ENCODE data around the gene EPC2.
"Not testable (repeated sequence)": the region's sequence is repeated elsewhere in the genome, so short reads cannot be mapped to it uniquely, and the experiment has no call there.

Gene EPC2

DNA sequence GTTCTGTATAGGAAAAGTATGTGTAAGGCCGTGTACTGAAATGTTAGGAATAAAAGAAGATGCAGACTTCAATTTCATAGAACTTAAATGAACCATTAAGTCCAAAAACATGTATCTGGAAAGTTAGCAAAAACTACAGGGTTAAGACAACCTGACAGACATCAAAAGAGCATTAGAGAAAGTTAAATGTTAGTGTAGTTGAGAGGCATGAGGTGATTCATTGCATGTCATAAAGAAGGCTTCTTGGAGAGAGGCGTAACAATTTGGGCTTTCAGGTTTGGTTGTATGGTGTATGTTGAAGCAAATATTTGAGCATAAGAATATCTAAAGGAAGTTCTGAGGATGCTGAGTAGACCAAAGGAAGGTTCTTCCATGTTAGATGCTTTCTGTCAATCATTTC, 6.3 kb downstream of the EPC2 start:
- H3K9me3 Mint-ChIP-seq, result no peaks in the 10 kb centered on the region
- H3K4me1 Mint-ChIP-seq, result peaks cover 62% of the 10 kb centered on the region
- H3K27me3 Mint-ChIP-seq, result no peaks in the 10 kb centered on the region
- ATAC-seq, result no peak
- no peak overlapping the region for H3K27ac Mint-ChIP-seq
- H3K4me3 Mint-ChIP-seq, result peak overlapping the region; percentile 10 to 16
- DNase-seq, result no peak

DNA sequence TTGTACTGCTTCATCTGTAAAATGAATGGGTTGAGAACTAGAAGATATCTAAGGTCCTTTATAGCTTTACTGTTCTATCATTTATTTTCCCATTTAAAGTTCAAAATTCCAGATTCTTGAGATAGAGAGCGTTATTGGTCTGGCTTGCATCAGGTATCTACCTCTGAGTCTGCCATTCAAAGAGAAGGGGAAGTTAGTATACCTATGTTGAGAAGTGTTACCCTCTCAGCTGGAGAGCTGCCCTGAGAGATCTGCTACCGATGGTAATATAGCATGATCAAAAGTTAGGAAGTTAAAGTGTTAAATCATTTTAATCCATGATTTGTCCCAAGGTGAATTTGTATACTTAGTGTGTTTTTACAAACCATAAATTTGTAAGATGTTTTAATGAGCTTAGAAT, 7.4 kb downstream of the EPC2 start:
- no peak overlapping the region for H3K27ac Mint-ChIP-seq
- no peak for ATAC-seq
- peaks cover 72% of the 10 kb centered on the region for H3K4me1 Mint-ChIP-seq
- H3K27me3 Mint-ChIP-seq, result no peaks in the 10 kb centered on the region
- H3K4me3 Mint-ChIP-seq, result peak overlapping the region; percentile 25 to 29
- no peaks in the 10 kb centered on the region for H3K9me3 Mint-ChIP-seq
- no peak for DNase-seq

DNA sequence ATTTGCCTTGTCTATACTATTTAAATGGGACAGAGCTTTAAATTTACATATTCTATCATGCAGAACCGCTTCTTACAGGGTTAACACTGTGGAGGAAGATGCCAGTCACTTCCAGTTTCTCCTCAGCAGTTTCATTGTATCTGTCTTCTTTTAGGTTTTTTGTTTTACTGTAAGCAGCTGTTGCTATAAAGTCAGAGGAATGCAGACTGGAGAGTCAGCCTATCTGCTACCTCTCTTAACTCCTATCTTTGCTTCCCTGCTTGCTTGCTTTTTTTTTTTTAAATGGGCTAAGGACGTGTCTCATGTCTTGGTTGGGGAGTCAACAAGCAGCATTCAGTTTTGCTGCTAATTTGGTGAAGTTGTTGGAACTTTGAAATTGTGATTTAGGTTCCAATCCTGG, 8.9 kb downstream of the EPC2 start:
- Mint-ChIP-seq H3K27ac (peak overlapping the region in 1 of 2 donors; percentile 2), H3K4me3 (peak overlapping the region in 1 of 2 donors; percentile 32), H3K4me1 (peaks cover 86% of the 10 kb centered on the region), H3K27me3 (no peaks in the 10 kb centered on the region), H3K9me3 (no peaks in the 10 kb centered on the region)
- DNase-seq, result no peak
- peak; percentile 59 for ATAC-seq

DNA sequence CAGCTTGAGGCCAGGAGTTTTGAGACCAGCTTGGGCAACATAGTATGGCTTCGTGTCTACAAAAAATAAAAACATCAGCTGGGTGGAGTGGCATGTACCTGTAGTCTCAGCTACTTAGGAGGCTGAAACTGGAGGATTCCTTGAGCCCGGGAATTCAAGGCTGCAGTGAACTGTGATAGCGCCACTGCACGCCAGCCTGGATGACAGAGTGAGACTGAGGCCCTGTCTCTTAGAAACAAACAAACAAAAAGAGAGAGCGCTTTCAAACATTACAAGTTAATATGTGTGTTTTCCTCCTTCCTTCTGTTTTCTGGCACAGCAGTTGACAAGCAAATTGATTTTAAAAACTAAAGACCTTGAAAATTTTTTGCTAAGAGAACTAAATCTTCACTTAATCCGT, 9.9 kb downstream of the EPC2 start:
- DNase-seq (no peak), ATAC-seq (no peak)
- H3K9me3 Mint-ChIP-seq, result no peaks in the 10 kb centered on the region
- peaks cover 93% of the 10 kb centered on the region for H3K4me1 Mint-ChIP-seq
- H3K27ac Mint-ChIP-seq, result no peak overlapping the region
- H3K27me3 Mint-ChIP-seq, result no peaks in the 10 kb centered on the region
- H3K4me3 Mint-ChIP-seq, result no peak overlapping the region

DNA sequence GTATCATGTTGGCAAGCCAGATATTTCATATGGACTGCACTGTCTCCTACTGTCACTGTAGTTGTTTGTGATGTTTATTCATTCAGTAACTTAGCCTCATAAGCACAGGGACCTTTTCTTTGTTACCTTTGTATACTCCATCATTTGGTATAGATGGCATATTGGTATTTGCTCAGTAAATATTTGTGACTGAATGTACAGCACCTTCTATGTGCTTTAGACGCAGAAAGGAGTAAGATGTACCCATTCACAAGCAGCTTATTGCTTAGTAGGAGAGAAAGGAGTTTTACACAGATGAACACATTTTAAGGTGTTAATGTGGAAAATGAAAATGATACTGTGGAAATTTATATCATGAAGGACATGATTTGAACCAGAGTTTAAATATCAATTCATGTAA, 12.0 kb downstream of the EPC2 start:
- DNase-seq, result no peak
- H3K9me3 Mint-ChIP-seq, result no peaks in the 10 kb centered on the region
- H3K27me3 Mint-ChIP-seq, result no peaks in the 10 kb centered on the region
- no peak overlapping the region for H3K4me3 Mint-ChIP-seq
- peaks cover 91% of the 10 kb centered on the region for H3K4me1 Mint-ChIP-seq
- no peak for ATAC-seq
- H3K27ac Mint-ChIP-seq, result no peak overlapping the region

DNA sequence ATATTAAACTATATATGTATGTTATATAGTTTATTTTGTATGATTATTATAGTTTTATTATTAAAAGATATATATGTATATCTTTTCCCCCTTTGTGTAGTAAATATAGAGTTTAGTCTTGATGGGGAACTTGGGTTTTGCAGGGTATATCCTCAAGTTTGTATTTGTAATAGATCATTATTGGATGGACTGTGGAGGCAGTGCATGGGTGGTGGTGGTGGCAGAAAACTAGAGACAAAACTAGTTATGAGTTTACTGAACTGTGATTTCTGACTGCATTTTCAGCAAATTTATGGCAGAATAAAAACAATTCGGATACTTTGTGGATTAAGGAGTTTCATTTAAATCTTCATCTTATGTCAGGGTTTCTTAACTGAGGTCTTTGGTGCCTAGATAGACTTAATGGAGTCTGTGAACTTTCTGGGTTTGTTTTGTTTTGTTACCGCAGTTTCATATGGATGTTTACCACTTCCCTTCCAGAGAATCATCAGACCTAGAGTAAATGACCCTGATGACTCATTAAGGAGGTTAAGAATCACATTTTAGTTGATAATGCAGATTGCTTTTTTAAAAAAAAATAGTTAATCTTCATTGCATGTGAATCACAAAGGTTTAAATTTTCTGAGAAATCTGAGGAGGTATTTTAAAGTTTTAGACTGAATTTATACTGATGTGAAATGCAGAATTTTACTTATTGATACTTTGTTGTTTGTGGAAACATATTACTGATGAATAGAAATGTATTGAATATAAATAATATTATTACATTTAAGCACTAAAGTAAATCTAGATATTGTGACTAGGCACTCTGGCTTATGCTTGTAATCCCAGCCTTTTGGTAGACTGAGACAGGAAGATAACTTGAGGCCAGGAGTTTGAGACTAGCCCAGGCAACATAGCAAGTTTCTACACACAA, 14.5 kb downstream of the EPC2 start:
- DNase-seq (no peak), ATAC-seq (peak; percentile 94)
- Mint-ChIP-seq H3K27me3 (no peaks in the 10 kb centered on the region), H3K9me3 (no peaks in the 10 kb centered on the region), H3K4me1 (peaks cover 67% of the 10 kb centered on the region), H3K27ac (peak overlapping the region in 1 of 2 donors; percentile 78), H3K4me3 (peak overlapping the region; percentile 56 to 57)

DNA sequence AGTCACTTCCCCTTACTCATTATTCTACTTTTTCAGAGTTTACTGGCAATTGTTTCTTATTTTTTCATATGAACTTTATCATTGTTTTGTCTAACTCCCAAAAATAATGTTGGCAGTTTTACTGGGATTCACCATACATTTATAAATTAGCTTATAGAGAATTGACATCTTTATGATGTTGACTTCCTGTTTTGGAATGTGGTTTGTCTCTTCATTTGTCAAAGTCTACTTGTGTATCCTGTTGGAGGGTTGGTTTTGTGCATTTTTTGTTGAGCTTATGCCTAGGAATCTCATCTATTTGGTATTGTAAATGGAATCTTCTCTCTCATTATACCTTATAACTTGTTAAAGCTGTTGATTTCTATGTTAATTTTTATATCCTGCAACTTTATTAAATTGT, 16.4 kb downstream of the EPC2 start:
- ATAC-seq, result no peak
- no peak overlapping the region for H3K4me3 Mint-ChIP-seq
- peaks cover 64% of the 10 kb centered on the region for H3K4me1 Mint-ChIP-seq
- no peak overlapping the region for H3K27ac Mint-ChIP-seq
- no peaks in the 10 kb centered on the region for H3K27me3 Mint-ChIP-seq
- DNase-seq, result no peak
- H3K9me3 Mint-ChIP-seq, result no peaks in the 10 kb centered on the region

DNA sequence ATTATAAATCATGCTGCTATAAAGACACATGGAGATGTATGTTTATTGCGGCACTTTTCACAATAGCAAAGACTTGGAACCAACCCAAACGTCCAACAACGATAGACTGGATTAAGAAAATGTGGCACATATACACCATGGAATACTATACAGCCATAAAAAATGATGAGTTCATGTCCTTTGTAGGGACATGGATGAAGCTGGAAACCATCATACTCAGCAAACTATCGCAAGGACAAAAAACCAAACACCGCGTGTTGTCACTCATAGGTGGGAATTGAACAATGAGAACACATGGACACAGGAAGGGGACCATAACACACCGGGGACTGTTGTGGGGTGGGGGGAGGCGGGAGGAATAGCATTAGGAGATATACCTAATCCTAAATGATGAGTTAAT, 17.8 kb downstream of the EPC2 start:
- H3K27me3 Mint-ChIP-seq, H3K27ac Mint-ChIP-seq, H3K9me3 Mint-ChIP-seq, H3K4me3 Mint-ChIP-seq, DNase-seq, ATAC-seq: not testable (repeated sequence)
- peaks cover 64% of the 10 kb centered on the region for H3K4me1 Mint-ChIP-seq

DNA sequence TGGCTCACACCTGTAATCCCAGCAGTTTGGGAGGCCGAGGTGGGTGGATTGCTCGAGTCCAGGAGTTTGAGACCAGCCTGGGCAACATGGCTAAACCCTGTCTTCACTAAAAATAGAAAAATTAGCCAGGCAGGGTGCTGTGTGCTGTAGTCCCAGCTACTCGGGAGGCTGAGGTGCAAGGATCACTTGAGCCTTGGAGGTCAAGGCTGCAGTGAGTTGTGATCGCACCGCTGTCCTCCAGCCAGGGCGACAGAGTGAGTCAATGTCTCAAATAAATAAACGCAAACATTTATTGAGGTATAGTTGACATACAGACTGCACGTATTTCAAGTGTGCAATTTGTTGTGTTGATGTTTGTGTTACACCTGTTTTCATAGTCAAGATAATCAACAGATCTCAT, 19.7 kb downstream of the EPC2 start:
- peaks cover 65% of the 10 kb centered on the region for H3K4me1 Mint-ChIP-seq
- DNase-seq (no peak), ATAC-seq (no peak)
- H3K27me3 Mint-ChIP-seq, result no peaks in the 10 kb centered on the region
- no peaks in the 10 kb centered on the region for H3K9me3 Mint-ChIP-seq
- H3K27ac Mint-ChIP-seq, result no peak overlapping the region
- no peak overlapping the region for H3K4me3 Mint-ChIP-seq

DNA sequence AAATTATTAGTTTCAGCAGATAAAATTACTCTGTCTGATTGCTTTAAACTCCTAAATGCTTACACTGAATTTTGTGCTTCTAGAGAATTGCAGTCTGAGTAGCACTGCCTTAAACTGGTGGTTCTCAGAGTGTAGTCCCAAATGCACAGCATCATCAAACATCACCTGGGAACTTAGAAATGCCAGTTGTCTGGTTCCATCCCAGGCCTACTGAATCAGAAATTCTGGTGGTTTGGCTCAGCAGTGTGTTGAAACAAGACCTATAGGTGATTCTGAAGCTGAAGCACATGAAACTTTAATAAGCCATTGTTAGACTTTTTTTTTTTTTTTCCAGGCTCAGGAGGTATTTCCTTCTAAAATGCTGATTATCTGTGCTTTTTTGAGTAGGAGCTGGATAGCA, 22.0 kb downstream of the EPC2 start:
- Mint-ChIP-seq H3K27ac (no peak overlapping the region), H3K27me3 (no peaks in the 10 kb centered on the region), H3K9me3 (no peaks in the 10 kb centered on the region), H3K4me1 (peaks cover 66% of the 10 kb centered on the region), H3K4me3 (peak overlapping the region in 1 of 2 donors; percentile 15)
- ATAC-seq (no peak), DNase-seq (no peak)

DNA sequence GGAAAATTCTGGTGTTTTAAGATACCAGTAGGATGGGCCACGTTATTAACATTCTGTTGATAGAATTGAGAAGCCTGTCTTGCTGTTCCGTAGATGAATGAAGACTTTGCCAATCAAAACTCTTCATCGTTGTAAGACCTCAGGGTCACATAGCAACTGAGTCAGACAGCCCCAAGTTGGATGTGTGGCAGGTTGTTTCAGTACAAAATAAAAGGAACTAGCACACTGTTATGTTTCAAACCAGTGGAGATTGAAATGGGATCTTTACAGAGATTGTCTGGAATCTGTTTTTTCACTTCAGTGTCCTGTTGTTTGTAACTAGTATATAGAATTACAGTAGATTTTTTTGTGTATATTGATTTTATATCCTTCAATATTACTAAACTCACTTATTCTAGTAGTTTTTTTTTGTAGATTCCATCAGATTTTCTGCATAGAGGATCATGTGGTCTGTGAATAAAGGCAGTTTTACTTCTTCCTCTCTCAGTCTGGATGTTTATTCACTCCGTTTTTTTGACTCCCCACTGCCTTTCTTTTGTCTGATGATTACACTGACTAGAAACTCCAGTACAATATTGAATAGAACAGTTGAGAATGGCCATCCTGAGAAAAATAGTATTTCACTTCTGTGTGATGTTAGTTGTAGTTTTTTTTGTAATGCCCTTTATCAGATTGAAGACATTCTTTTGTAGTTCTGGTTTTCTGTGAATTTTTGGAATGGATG, 22.7 kb downstream of the EPC2 start:
- no peak for ATAC-seq
- DNase-seq, result no peak
- no peaks in the 10 kb centered on the region for H3K9me3 Mint-ChIP-seq
- H3K4me1 Mint-ChIP-seq, result peaks cover 72% of the 10 kb centered on the region
- peak overlapping the region in 1 of 2 donors; percentile 15 for H3K4me3 Mint-ChIP-seq
- no peak overlapping the region for H3K27ac Mint-ChIP-seq
- H3K27me3 Mint-ChIP-seq, result no peaks in the 10 kb centered on the region

DNA sequence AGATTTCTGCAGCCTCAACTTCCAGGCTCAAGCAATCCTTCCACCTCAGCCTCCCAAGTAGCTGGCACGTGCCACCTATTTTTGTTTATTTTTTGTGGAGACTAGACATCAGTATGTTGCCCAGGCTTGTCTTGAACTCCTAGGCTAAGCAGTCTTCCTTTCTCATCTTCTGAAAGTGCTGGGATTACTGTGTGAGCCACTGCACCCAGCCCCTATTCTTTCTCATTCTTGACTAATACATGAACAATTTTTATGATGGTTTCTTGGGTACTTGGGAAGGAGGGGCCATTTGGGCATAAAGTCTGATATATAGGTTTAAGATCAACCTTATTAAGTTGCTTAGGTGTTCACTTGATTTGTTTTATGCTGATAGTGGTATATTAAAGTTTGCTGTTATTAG, 26.2 kb downstream of the EPC2 start:
- ATAC-seq, result peak; percentile 59
- H3K4me1 Mint-ChIP-seq, result peaks cover 94% of the 10 kb centered on the region
- H3K27ac Mint-ChIP-seq, result peak overlapping the region in 1 of 2 donors; percentile 79
- no peaks in the 10 kb centered on the region for H3K27me3 Mint-ChIP-seq
- peak overlapping the region in 1 of 2 donors; percentile 14 for H3K4me3 Mint-ChIP-seq
- no peak for DNase-seq
- peaks cover 0 to 7% of the 10 kb centered on the region in 2 donors for H3K9me3 Mint-ChIP-seq

DNA sequence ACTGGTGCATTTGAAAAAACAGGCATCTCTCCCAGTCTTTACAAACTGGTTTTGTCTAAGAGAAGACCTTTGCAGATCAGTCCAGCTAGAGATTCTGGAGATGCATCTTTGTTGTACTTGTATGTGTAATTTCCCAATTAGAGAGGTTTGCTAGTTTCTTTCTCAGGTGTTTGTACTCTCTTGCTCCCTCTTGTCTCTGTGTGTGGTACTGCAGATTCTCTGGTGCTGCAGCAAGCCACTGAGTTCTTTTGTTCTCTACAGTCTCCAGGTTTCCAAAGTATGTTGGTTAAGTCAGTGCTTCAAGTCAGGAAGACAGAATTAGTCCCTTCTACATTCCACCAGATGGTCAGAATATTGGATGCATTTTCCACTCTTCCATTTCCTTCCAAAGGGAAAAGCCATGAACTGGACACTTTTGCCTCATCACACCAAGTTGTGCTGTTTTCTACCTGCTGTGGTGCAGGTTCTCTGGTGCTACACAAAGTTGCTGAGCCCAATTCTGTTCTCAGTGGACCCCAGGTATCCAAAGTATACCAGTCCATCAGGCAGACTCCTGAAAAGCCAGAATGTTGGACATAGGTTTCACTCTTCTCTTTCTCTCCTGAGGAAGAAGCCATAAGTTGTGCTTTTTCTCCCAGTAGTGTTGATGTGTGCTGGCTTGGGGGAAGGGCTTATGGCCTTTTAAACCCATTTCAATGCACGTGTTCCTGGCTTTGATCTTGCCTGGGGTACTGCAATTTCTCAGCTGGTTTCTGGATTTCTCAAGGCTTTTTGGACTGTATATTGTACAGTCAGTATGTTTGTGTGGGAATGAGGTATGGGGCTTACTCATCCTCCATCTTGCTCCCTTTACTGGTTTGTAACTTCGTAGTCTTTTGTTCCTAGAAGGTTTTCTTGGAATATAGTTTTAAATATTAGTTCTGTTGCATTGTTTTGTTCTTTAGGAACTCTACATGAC, 29.8 kb downstream of the EPC2 start:
- Mint-ChIP-seq H3K27me3 (no peaks in the 10 kb centered on the region), H3K4me3 (no peak overlapping the region), H3K27ac (no peak overlapping the region), H3K9me3 (peaks cover 0 to 7% of the 10 kb centered on the region in 2 donors), H3K4me1 (peaks cover 71% of the 10 kb centered on the region)
- ATAC-seq (no peak), DNase-seq (peak; percentile 34 to 36)

DNA sequence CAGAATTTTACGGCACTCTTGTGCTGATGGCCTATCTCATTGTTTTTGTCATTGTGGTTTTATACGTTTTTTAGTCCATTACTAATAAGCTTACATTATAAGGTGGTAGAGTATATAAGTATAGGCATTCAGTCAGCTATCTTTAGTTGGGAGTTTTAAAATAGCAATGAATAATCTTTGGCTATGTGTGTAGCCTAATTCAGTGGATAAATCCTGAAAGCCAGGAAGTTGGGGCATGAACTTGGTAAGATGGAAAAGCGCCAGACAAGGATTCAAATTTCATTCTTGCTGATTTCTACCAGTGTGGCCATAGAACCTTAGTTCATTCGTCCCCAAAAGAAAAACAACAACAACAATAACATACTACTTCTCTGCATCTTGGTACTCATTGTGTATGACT, 31.2 kb downstream of the EPC2 start:
- no peak overlapping the region for H3K27ac Mint-ChIP-seq
- peaks cover 0 to 7% of the 10 kb centered on the region in 2 donors for H3K9me3 Mint-ChIP-seq
- H3K4me3 Mint-ChIP-seq, result no peak overlapping the region
- H3K27me3 Mint-ChIP-seq, result no peaks in the 10 kb centered on the region
- DNase-seq (no peak), ATAC-seq (no peak)
- H3K4me1 Mint-ChIP-seq, result peaks cover 71% of the 10 kb centered on the region

Data from stimulated activated naive CD8-positive, alpha-beta T cell treated with anti-CD3 and anti-CD28 coated beads, Interleukin-15, amount 100 ng/mL, for 72 hours (primary cell).